Karpas-422 (cell line): ENCODE measurements around the gene MYO19. TPM values are rescaled to one million over a fixed set of nuclear protein-coding genes. Genes with fewer than 3 reads are reported as not detected.

Source experiments
- DNase-seq: peaks from one replicate; pipeline ENCODE4 v3.0.0-alpha.2; 2015
- H2AFZ ChIP-seq: fragments of 200-600 bp; sonication (generic); 2 replicates; pipeline ENCODE4 v1.6.1; 2014; ENCODE audit warnings: antibody characterized with exemption, low read length, mixed read lengths
- H3K27ac ChIP-seq: fragments of 200-600 bp; sonication (generic); 2 replicates; pipeline ENCODE4 v1.5.1; 2014; ENCODE audit warnings: mild to moderate bottlenecking, low read length, moderate library complexity
- H3K27me3 ChIP-seq: fragments of 200-600 bp; sonication (generic); 2 replicates; pipeline ENCODE4 v1.6.1; 2014; ENCODE audit warnings: low read length, mixed read lengths
- H3K36me3 ChIP-seq: fragments of 200-600 bp; sonication (generic); 2 replicates; pipeline ENCODE4 v1.6.1; 2014; ENCODE audit warnings: low read length, mixed read lengths; ENCODE audit not compliant: insufficient read depth
- H3K4me1 ChIP-seq: fragments of 200-600 bp; sonication (generic); 2 replicates; pipeline ENCODE4 v1.6.1; 2014; ENCODE audit warnings: mild to moderate bottlenecking, low read length, mixed read lengths
- H3K4me2 ChIP-seq: fragments of 200-600 bp; sonication (generic); 2 replicates; pipeline ENCODE4 v1.6.1; 2014; ENCODE audit warnings: low read length, low read depth, mild to moderate bottlenecking; ENCODE audit not compliant: poor library complexity, severe bottlenecking
- H3K4me3 ChIP-seq: fragments of 200-600 bp; sonication (generic); 2 replicates; pipeline ENCODE4 v1.5.1; 2014; ENCODE audit warnings: mild to moderate bottlenecking, antibody characterized with exemption, low read length, mixed read lengths
- H3K79me2 ChIP-seq: fragments of 200-600 bp; sonication (generic); 2 replicates; pipeline ENCODE4 v1.6.1; 2014; ENCODE audit warnings: mild to moderate bottlenecking, low read length, mixed read lengths
- H3K9ac ChIP-seq: fragments of 200-600 bp; sonication (generic); 2 replicates; pipeline ENCODE4 v1.6.0; 2014; ENCODE audit warnings: low read length
- H3K9me2 ChIP-seq: fragments of 200-600 bp; sonication (generic), shearing (Covaris generic); replicated peaks from 2 replicates; pipeline ENCODE4 v1.6.0; 2014; ENCODE audit warnings: mild to moderate bottlenecking, low read length, moderate library complexity; ENCODE audit not compliant: insufficient read depth
- H3K9me3 ChIP-seq: fragments of 300-700, 200-600 bp; sonication (generic); 2 replicates; pipeline ENCODE4 v1.6.1; 2014; ENCODE audit warnings: low read length, mixed read lengths
- H4K20me1 ChIP-seq: fragments of 200-600 bp; sonication (generic); 2 replicates; pipeline ENCODE4 v1.6.1; 2014; ENCODE audit warnings: mild to moderate bottlenecking, antibody characterized with exemption, low read length, low read depth; ENCODE audit not compliant: insufficient read depth
- total RNA-seq: library from RNA; depleted of rRNA; stranded (reverse); fragments of >200 nt; shearing (Covaris generic); gene quantifications from 2 replicates; pipeline ENCODE4 v1.2.3, GENCODE V29; 2014; ENCODE audit warnings: low replicate concordance

Gene MYO19
- total RNA-seq, 1 experiment from 2014 or later = 50.6 TPM

DNA sequence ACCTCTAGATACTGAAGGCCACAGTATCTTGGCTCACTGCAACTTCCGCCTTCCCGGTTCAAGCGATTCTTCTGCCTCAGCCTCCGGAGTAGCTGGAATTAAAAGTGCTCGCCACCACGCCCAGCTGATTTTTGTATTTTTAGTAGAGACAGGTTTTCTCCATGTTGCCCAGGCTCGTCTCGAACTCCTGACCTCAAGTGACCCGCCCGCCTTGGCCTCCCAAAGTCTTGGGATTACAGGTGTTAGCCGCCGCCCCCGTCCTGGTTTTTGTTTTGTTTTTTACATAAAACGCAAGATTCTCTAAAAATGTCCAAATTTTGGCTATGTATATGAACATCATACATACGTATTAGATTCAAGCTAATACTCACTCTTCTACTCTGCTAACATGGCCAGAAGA is 8.1 kb upstream of the MYO19 start:
- Histone ChIP-seq H3K79me2 (peaks cover 42% of the 10 kb centered on the region), H3K9me2 (no peaks in the 10 kb centered on the region), H3K4me3 (no peak overlapping the region), H3K27me3 (no peaks in the 10 kb centered on the region), H3K9ac (no peak overlapping the region), H3K9me3 (no peaks in the 10 kb centered on the region), H3K4me2 (peak overlapping the region; percentile 82), H2AFZ (no peak overlapping the region), H3K27ac (no peak overlapping the region), H4K20me1 (peaks cover 6% of the 10 kb centered on the region; the same call in 1 of the 2 replicates), H3K4me1 (peaks cover 20% of the 10 kb centered on the region), H3K36me3 (peaks cover 14% of the 10 kb centered on the region; the same call in 1 of the 2 replicates)
- no peak for DNase-seq

DNA sequence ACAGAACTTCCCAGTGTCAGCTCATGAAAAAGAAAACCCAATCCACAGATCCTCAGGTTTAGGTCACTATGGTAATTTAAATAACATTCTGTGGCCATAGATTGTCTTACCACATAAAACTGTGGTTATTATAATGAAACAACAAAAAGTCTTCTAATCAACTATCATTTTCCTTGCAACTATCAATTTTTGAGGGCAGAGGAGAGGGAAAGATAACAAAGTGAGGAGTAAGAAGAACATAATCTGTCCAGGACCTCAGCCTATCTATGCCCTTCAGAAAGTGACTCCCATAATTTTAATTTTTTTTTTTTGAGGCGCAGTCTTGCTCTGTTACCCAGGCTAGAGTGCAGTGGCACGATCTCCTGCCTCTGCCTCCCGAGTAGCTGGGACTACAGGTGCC is 6.0 kb upstream of the MYO19 start:
- Histone ChIP-seq H3K9me2 (no peaks in the 10 kb centered on the region), H2AFZ (no peak overlapping the region), H3K79me2 (peaks cover 40% of the 10 kb centered on the region), H3K36me3 (peaks cover 19% of the 10 kb centered on the region; the same call in 1 of the 2 replicates), H3K9me3 (no peaks in the 10 kb centered on the region), H3K4me1 (peaks cover 15% of the 10 kb centered on the region), H3K27me3 (no peaks in the 10 kb centered on the region), H4K20me1 (no peaks in the 10 kb centered on the region), H3K4me3 (no peak overlapping the region), H3K27ac (no peak overlapping the region), H3K4me2 (no peak overlapping the region), H3K9ac (no peak overlapping the region)
- no peak for DNase-seq

DNA sequence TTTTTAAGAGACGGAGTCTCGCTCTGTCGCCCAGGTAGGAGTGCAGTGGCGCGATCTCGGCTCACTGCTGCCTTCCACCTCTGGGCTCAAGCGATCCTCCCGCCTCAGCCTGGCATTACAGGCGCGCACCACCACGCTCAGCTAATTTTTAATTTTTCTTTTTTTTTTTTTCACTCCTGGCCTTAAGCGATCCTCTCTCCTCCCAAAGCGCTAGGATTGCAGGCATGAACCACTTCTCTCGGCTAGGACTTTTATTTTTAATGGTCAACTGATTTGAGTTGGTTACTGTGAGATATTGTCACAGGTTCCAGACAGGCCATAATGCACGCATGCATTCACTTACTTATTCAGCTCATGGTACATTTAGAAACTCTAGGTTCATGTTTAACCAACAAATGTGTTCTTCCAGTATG is 1.0 kb upstream of the MYO19 start:
- Histone ChIP-seq H3K4me3 (peak overlapping the region; percentile 90), H4K20me1 (no peaks in the 10 kb centered on the region), H3K79me2 (peaks cover 52% of the 10 kb centered on the region), H3K4me2 (peak overlapping the region; percentile 91), H3K27me3 (no peaks in the 10 kb centered on the region), H3K9me3 (no peaks in the 10 kb centered on the region), H3K27ac (peak overlapping the region; percentile 65), H2AFZ (no peak overlapping the region), H3K36me3 (peaks cover 42% of the 10 kb centered on the region), H3K9me2 (no peaks in the 10 kb centered on the region), H3K9ac (peak overlapping the region; percentile 91), H3K4me1 (peaks cover 20% of the 10 kb centered on the region)
- DNase-seq = no peak

DNA sequence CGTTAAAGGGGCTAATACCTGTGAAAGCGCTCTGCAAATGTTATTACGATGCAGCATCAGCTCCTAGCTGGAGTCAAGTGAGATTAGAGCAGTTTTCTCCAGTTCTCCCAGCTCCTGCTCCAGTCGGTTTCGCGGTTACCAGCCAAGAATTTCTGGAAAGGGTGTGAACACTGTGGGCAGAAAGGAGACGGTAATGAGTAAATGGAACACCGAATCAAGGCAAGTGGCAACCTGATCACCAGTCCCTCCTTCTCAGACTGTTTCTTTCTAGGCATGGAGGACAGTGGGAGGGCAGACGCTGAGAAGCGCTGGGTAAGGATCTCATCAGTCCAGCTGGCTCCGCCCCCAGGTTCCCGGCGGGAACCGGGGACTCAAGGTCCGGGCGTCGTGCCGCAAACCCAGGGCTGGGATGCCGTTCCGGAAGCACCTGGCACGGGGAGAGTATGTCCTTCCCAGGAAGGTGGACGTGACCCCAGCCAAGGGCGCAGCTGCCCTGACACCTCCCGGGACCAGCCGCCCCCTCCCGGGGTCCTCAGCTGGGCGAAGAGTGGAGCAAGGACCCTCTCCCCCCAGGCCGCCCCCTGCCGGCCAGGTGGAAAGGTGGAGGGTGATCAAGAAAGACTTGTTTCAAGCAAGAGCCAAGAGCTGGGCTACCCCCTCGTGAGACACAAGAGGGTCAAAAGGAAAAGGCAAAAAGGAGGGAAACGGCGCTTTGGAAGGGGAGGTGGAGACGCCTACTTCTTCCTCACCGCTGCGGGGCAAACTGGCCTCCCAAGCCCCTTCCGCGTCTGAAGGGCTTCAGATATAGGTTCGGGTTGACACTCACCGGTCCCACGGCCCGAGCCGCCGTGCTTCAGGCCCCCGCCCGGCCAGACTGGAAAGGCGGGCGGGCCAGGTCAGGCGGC is 481 bp downstream of the MYO19 start:
- no peaks in the 10 kb centered on the region for H3K27me3 ChIP-seq
- peaks cover 42% of the 10 kb centered on the region for H3K36me3 ChIP-seq
- peak; percentile 75 for DNase-seq
- H4K20me1 ChIP-seq = no peaks in the 10 kb centered on the region
- H3K79me2 ChIP-seq = peaks cover 52% of the 10 kb centered on the region
- H3K27ac ChIP-seq = peak overlapping the region; percentile 57
- H3K9me3 ChIP-seq = no peaks in the 10 kb centered on the region
- no peaks in the 10 kb centered on the region for H3K9me2 ChIP-seq
- H3K4me1 ChIP-seq = peaks cover 20% of the 10 kb centered on the region
- H3K4me3 ChIP-seq = peak overlapping the region; percentile 90
- peak overlapping the region; percentile 70; the same call in 1 of the 2 replicates for H2AFZ ChIP-seq
- H3K4me2 ChIP-seq = peak overlapping the region; percentile 91
- peak overlapping the region; percentile 91 for H3K9ac ChIP-seq

DNA sequence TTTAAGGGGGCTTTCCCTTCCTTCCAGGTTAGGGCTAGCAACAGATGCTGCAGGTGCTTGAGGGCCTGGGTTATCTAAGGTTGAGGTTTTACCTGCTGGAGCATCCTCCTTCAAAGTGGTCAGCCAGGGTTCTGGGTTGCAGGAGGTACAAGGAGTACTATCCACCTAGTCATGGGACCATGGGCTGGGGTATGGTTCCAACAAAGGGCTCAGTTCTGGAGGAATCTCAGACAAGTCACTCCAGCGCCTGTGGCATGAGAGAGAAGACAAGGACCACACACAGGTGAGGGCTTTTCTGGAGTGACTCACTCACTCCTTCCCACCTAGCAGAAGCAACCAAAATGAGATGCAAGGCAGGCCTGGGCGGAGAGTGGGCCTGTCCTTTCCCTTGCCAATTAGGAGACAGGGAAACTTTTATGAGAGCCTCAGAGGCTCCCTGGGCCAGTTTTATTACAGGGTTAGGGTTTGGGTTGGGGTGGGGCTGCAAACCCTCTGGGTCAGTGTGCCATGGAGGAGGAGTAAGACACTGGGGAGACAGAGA is 2.2 kb downstream of the MYO19 start:
- H3K36me3 ChIP-seq = peaks cover 36% of the 10 kb centered on the region
- H3K9me3 ChIP-seq = no peaks in the 10 kb centered on the region
- H3K9me2 ChIP-seq = no peaks in the 10 kb centered on the region
- no peak overlapping the region for H3K4me3 ChIP-seq
- no peaks in the 10 kb centered on the region for H3K27me3 ChIP-seq
- H3K9ac ChIP-seq = no peak overlapping the region
- no peak overlapping the region for H3K27ac ChIP-seq
- H3K4me1 ChIP-seq = peaks cover 20% of the 10 kb centered on the region
- no peak overlapping the region for H3K4me2 ChIP-seq
- no peak for DNase-seq
- no peaks in the 10 kb centered on the region for H4K20me1 ChIP-seq
- H3K79me2 ChIP-seq = peaks cover 48% of the 10 kb centered on the region
- no peak overlapping the region for H2AFZ ChIP-seq

DNA sequence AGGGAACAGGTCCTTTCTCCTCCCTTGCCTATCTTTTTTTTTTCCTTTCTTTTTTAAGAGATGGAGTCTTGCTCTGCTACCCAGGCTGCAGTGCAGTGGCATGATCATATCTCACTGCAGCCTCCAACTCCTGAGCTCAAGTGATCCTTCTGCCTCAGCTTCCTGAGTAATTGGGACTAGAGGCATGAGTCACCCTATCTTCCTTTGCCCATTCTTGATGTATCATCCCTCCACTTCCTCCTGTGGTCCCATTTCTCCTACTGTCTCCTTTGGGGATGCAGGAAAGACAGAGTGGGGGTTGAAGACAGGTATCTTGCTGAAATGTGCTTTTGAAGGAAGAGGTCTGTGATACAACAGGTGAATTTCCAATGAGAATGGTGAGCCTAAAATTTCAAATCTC is 5.5 kb downstream of the MYO19 start:
- Histone ChIP-seq H3K27ac (no peak overlapping the region), H3K79me2 (peaks cover 26% of the 10 kb centered on the region), H3K4me3 (no peak overlapping the region), H4K20me1 (no peaks in the 10 kb centered on the region), H3K9me3 (no peaks in the 10 kb centered on the region), H3K9ac (no peak overlapping the region), H3K4me2 (no peak overlapping the region), H3K36me3 (peaks cover 56% of the 10 kb centered on the region), H3K9me2 (no peaks in the 10 kb centered on the region), H3K4me1 (peaks cover 11% of the 10 kb centered on the region), H2AFZ (no peak overlapping the region), H3K27me3 (no peaks in the 10 kb centered on the region)
- no peak for DNase-seq

DNA sequence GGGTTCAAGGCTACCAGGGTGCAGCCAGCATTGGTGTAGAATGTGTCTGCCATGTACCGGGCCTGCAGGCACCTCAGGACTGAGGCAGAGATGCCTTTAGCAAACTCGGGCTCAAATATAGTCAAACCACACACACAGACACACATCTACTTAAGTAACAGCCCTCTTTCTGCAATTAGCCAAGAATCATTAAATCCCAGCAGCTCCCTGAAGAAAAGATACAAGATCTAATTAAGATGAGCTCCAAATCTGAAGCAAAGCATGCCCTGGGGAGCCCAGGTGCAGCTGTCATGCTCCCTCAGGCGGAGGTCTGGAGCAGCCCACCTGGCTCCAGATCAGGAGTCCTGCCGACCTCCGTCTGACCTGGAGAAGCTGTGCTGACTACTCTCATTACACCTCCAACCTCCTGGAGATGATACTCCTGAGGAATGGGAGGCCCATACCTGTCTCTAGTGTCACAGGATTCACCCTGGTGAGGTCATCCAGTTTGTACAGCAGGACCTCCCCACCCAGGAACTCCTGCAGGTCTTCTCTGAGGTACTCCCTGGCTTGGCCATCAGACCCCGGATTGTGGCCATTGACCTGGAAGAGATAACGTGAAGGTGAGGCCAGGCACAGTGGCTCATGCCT is 6.9 kb downstream of the MYO19 start:
- H3K4me3 ChIP-seq = no peak overlapping the region
- peaks cover 15% of the 10 kb centered on the region for H3K79me2 ChIP-seq
- peaks cover 51% of the 10 kb centered on the region for H3K36me3 ChIP-seq

DNA sequence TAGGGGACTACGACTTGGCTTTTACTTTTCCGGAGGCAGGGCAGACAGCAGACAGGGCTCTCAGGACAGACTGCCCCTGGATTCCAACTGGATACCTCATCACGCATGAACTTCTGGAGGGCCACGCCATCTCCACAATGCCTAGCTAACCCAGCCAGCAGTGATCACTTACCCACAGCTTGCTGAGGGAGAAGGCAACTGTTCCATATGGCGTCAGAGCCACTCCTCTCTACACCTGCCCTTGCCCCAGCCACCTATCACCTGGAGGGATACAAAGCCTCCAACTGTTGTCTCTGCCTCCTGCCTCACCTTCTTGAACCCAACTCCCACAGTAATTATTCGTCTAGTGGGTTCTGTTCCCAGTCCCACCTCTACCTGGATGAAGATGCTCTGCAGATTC is 8.8 kb downstream of the MYO19 start:
- no peak overlapping the region for H3K4me2 ChIP-seq
- H2AFZ ChIP-seq = no peak overlapping the region
- no peaks in the 10 kb centered on the region for H3K27me3 ChIP-seq
- DNase-seq = no peak
- H3K27ac ChIP-seq = no peak overlapping the region
- no peaks in the 10 kb centered on the region for H3K9me3 ChIP-seq
- no peak overlapping the region for H3K9ac ChIP-seq
- no peaks in the 10 kb centered on the region for H3K4me1 ChIP-seq
- H3K4me3 ChIP-seq = no peak overlapping the region
- no peaks in the 10 kb centered on the region for H4K20me1 ChIP-seq
- H3K9me2 ChIP-seq = no peaks in the 10 kb centered on the region
- H3K36me3 ChIP-seq = peaks cover 42% of the 10 kb centered on the region
- H3K79me2 ChIP-seq = peaks cover 4% of the 10 kb centered on the region; the same call in 1 of the 2 replicates

More for the DNA sequence above, 6.9 kb downstream of the MYO19 start:
- Histone ChIP-seq H3K27ac (no peak overlapping the region), H3K4me2 (no peak overlapping the region), H4K20me1 (no peaks in the 10 kb centered on the region), H3K9me3 (no peaks in the 10 kb centered on the region), H3K9ac (no peak overlapping the region), H2AFZ (no peak overlapping the region), H3K9me2 (no peaks in the 10 kb centered on the region), H3K27me3 (no peaks in the 10 kb centered on the region), H3K4me1 (no peaks in the 10 kb centered on the region; the same call in 1 of the 2 replicates)
- no peak for DNase-seq
